Thoracic aorta (tissue), 2 donors: ENCODE data around the gene KCNJ6. TPM values are rescaled to one million over a fixed set of nuclear protein-coding genes. Genes with fewer than 3 reads are reported as not detected.
"Not testable (repeated sequence)": the region's sequence is repeated elsewhere in the genome, so short reads cannot be mapped to it uniquely, and the experiment has no call there.

ENCODE experiments used
- ATAC-seq: fragments of 150-250 bp; one replicate; pipeline ENCODE4 v1.8.0; 2017; ENCODE audit warnings: low read depth; ENCODE audit not compliant: insufficient number of reproducible peaks, low FRiP score
- DNase-seq: peaks from one replicate; pipeline ENCODE4 v3.0.0-alpha.2; 2020; ENCODE audit warnings: low spot score
- H3K27ac ChIP-seq, 2 donors: fragments of 200-600 bp; sonication (generic); 1 replicate in 1 of 2; 2 replicates in 1 of 2; pipeline ENCODE4 v1.5.1; 2016; ENCODE audit warnings: mild to moderate bottlenecking in 2 of 2, moderate library complexity in 2 of 2
- H3K27me3 ChIP-seq: fragments of 200-600 bp; sonication (generic); replicated peaks from 2 replicates; pipeline ENCODE4 v1.6.0; 2016; ENCODE audit warnings: mild to moderate bottlenecking; ENCODE audit not compliant: insufficient read depth
- H3K36me3 ChIP-seq: fragments of 200-600 bp; sonication (generic); one replicate; pipeline ENCODE4 v1.5.1; 2016
- H3K4me1 ChIP-seq, 2 donors: fragments of 200-600 bp; sonication (generic); 1 replicate in 1 of 2; 2 replicates in 1 of 2; pipeline versions ENCODE4 v1.5.1 to v1.6.0; 2016; ENCODE audit warnings: low read depth in 2 of 2, mild to moderate bottlenecking in 1 of 2; ENCODE audit not compliant: control insufficient read depth in 1 of 2
- H3K4me3 ChIP-seq: fragments of 200-600 bp; sonication (generic); 2 replicates; pipeline ENCODE4 v1.5.1; 2016; ENCODE audit warnings: mild to moderate bottlenecking
- H3K9me3 ChIP-seq: fragments of 200-600 bp; sonication (generic); 2 replicates; pipeline ENCODE4 v1.5.1; 2016
- CTCF ChIP-seq: fragments of 200-600 bp; sonication (generic); IDR thresholded peaks from one replicate; pipeline ENCODE4 v1.5.1; 2019; ENCODE audit warnings: antibody characterized with exemption
- total RNA-seq, 2 donors: library from RNA; depleted of rRNA; stranded (reverse); fragments of >200 nt; gene quantifications; one replicate each; pipeline versions ENCODE4 v1.1.0 to v1.2.3, GENCODE V29; 2016

KCNJ6 gene
- total RNA-seq, 2 donors from 2014 or later = not detected

GRCh38 chr21:37765221-37765900 lies 150.9 kb downstream of the KCNJ6 start:
- Histone ChIP-seq H3K36me3 (no peaks in the 10 kb centered on the region), H3K4me1 (no peaks in the 10 kb centered on the region), H3K4me3 (no peak overlapping the region), H3K27me3 (no peaks in the 10 kb centered on the region), H3K9me3 (no peaks in the 10 kb centered on the region), H3K27ac (no peak overlapping the region)
- no peak for TF ChIP-seq CTCF
- no peak for ATAC-seq
- DNase-seq = no peak

- DNase-seq (no peak), ATAC-seq (no peak)
- H3K27me3 ChIP-seq = no peaks in the 10 kb centered on the region
- no peak overlapping the region for H3K4me3 ChIP-seq
- no peaks in the 10 kb centered on the region for H3K4me1 ChIP-seq
- no peak overlapping the region for H3K27ac ChIP-seq
- no peaks in the 10 kb centered on the region for H3K9me3 ChIP-seq
- no peak for TF ChIP-seq CTCF
- H3K36me3 ChIP-seq = no peaks in the 10 kb centered on the region
Observed at GRCh38 chr21:37764691-37765090, 151.6 kb downstream of the KCNJ6 start.

- ATAC-seq (no peak), DNase-seq (no peak)
- H3K27me3 ChIP-seq = no peaks in the 10 kb centered on the region
- no peaks in the 10 kb centered on the region for H3K9me3 ChIP-seq
- H3K36me3 ChIP-seq = no peaks in the 10 kb centered on the region
- no peaks in the 10 kb centered on the region for H3K4me1 ChIP-seq
- TF ChIP-seq CTCF = no peak
- H3K27ac ChIP-seq = no peak overlapping the region
- H3K4me3 ChIP-seq = no peak overlapping the region
Observed at GRCh38 chr21:37763298-37763697, 153.0 kb downstream of the KCNJ6 start.

GRCh38 chr21:37762606-37763005 lies 153.7 kb downstream of the KCNJ6 start:
- H3K4me3 ChIP-seq = no peak overlapping the region
- TF ChIP-seq CTCF = no peak
- no peaks in the 10 kb centered on the region for H3K9me3 ChIP-seq
- no peaks in the 10 kb centered on the region for H3K27me3 ChIP-seq
- H3K4me1 ChIP-seq = no peaks in the 10 kb centered on the region
- ATAC-seq (no peak), DNase-seq (no peak)
- no peaks in the 10 kb centered on the region for H3K36me3 ChIP-seq
- no peak overlapping the region for H3K27ac ChIP-seq

GRCh38 chr21:37761406-37761805 lies 154.9 kb downstream of the KCNJ6 start:
- DNase-seq, H3K9me3 ChIP-seq, H3K27me3 ChIP-seq, H3K4me3 ChIP-seq, ATAC-seq, H3K36me3 ChIP-seq, H3K27ac ChIP-seq, H3K4me1 ChIP-seq: not testable (repeated sequence)

GRCh38 chr21:37759777-37760176 lies 156.5 kb downstream of the KCNJ6 start:
- no peak for TF ChIP-seq CTCF
- ATAC-seq = no peak

More at GRCh38 chr21:37759777-37760176, 156.5 kb downstream of the KCNJ6 start:
- DNase-seq = no peak
- Histone ChIP-seq H3K4me1 (no peaks in the 10 kb centered on the region), H3K4me3 (no peak overlapping the region), H3K27ac (no peak overlapping the region), H3K9me3 (no peaks in the 10 kb centered on the region), H3K27me3 (no peaks in the 10 kb centered on the region), H3K36me3 (no peaks in the 10 kb centered on the region)
